Keratinocyte (primary cell): ENCODE measurements around the gene AIFM2. TPM values are rescaled to one million over a fixed set of nuclear protein-coding genes. Genes with fewer than 3 reads are reported as not detected.

Experiments used
- DNase-seq: peaks from one replicate; pipeline ENCODE4 v3.0.0-alpha.2; 2011; ENCODE audit warnings: low read depth, missing footprints, low spot score
- FAIRE-seq: peaks from 2 replicates; lab custom pipeline; 2011; peaks lifted over from hg19 to GRCh38; lab: Jason Lieb, UNC
- H2AFZ ChIP-seq: 2 replicates; pipeline ENCODE4 v1.6.0; 2012; ENCODE audit warnings: low read length, control low read depth, inconsistent platforms; ENCODE audit not compliant: control insufficient read depth
- H3K27ac ChIP-seq: 2 replicates; pipeline ENCODE4 v1.5.1; 2011; ENCODE audit warnings: low read length; ENCODE audit not compliant: control insufficient read depth, insufficient read depth
- H3K27me3 ChIP-seq: 3 replicates; pipeline ENCODE4 v1.6.0; 2011; ENCODE audit warnings: low read length; ENCODE audit not compliant: control insufficient read depth, insufficient read depth; ENCODE audit errors: extremely low read depth
- H3K36me3 ChIP-seq, 2 experiments: 2 replicates in 1 of 2; 3 replicates in 1 of 2; pipeline ENCODE4 v1.5.1; 2011; ENCODE audit warnings: low read length in 2 of 2, mild to moderate bottlenecking in 1 of 2; ENCODE audit not compliant: control insufficient read depth in 2 of 2, insufficient read depth in 2 of 2; ENCODE audit errors: extremely low read depth in 1 of 2
- H3K4me1 ChIP-seq: 3 replicates; pipeline ENCODE4 v1.5.1; 2011; ENCODE audit warnings: low read length; ENCODE audit not compliant: control insufficient read depth, insufficient read depth; ENCODE audit errors: extremely low read depth
- H3K4me2 ChIP-seq: 3 replicates; pipeline ENCODE4 v1.6.0; 2011; ENCODE audit warnings: low read depth, low read length; ENCODE audit not compliant: control insufficient read depth, insufficient read depth; ENCODE audit errors: extremely low read depth
- H3K4me3 ChIP-seq, 3 experiments: fragments of 200-600 bp in 1 of 3; sonication (generic) in 1 of 3; 2 replicates in 2 of 3; 3 replicates in 1 of 3; pipeline ENCODE4 v1.5.1; 2011 to 2016; ENCODE audit warnings: low read length in 3 of 3, mild to moderate bottlenecking in 3 of 3, control low read depth in 2 of 3, inconsistent platforms in 1 of 3, low read depth in 1 of 3, mixed read lengths in 1 of 3, mixed run types in 1 of 3, moderate library complexity in 1 of 3; ENCODE audit not compliant: control insufficient read depth in 2 of 3, insufficient read depth in 2 of 3; ENCODE audit errors: extremely low read depth in 1 of 3
- H3K79me2 ChIP-seq: 2 replicates; pipeline ENCODE4 v1.6.0; 2012; ENCODE audit warnings: low read length; ENCODE audit not compliant: control insufficient read depth, insufficient read depth
- H3K9ac ChIP-seq: 3 replicates; pipeline ENCODE4 v1.6.0; 2011; ENCODE audit warnings: low read length; ENCODE audit not compliant: control insufficient read depth, insufficient read depth; ENCODE audit errors: extremely low read depth
- H3K9me1 ChIP-seq: 3 replicates; pipeline ENCODE4 v1.6.0; 2011; ENCODE audit warnings: low read length; ENCODE audit not compliant: control insufficient read depth, insufficient read depth; ENCODE audit errors: extremely low read depth
- H3K9me3 ChIP-seq: 2 replicates; pipeline ENCODE4 v1.5.1; 2012; ENCODE audit warnings: low read depth, low read length; ENCODE audit not compliant: control insufficient read depth
- H4K20me1 ChIP-seq: 3 replicates; pipeline ENCODE4 v1.6.0; 2011; ENCODE audit warnings: low read length; ENCODE audit not compliant: control insufficient read depth, insufficient read depth; ENCODE audit errors: extremely low read depth
- EZH2 ChIP-seq: IDR thresholded peaks from one replicate; pipeline ENCODE4 v1.6.1; 2012; ENCODE audit warnings: inconsistent platforms, mild to moderate bottlenecking, low read length, moderate library complexity
- dilution Hi-C: fragments of 300-500 bp; cut with MboI; formaldehyde crosslinking; loops from one replicate; pipeline ENCODE4 v1.7.0; 2020; ENCODE audit warnings: low sequenced_read_pairs; ENCODE audit not compliant: extremely low pct_ligation_motif_present
- polyA plus RNA-seq, 5 experiments: library from polyadenylated mRNA; depleted of rRNA in 3 of 5; stranded (reverse) in 3 of 5; stranded (forward) in 1 of 5; unstranded in 1 of 5; fragments of >200 nt; gene quantifications; 1 replicate in 1 of 5; 2 replicates in 3 of 5; 3 replicates in 1 of 5; pipeline versions ENCODE4 v1.2.1 to v1.2.3, GENCODE V29; 2011 to 2012; ENCODE audit warnings: missing spikeins in 2 of 5, low read depth in 1 of 5, low replicate concordance in 1 of 5
- TF ChIP-seq, protein P1 (sequence below), 3 experiments: IDR thresholded peaks in 1 of 3; conservative IDR thresholded peaks in 1 of 3; optimal IDR thresholded peaks in 1 of 3; 2 replicates in 2 of 3; 3 replicates in 1 of 3; pipeline versions ENCODE3 to v1.5.1; 2011; ENCODE audit warnings: low read length in 3 of 3, mild to moderate bottlenecking in 3 of 3, moderate library complexity in 2 of 3, control low read depth in 1 of 3, inconsistent platforms in 1 of 3; ENCODE audit not compliant: insufficient read depth in 2 of 3; ENCODE audit errors: extremely low read depth in 1 of 3

The AIFM2 gene
- polyA plus RNA-seq, 1 donor (not counting 4 experiments of a cell fraction or from before 2014, with no cell fraction given): 1.8 TPM

DNA sequence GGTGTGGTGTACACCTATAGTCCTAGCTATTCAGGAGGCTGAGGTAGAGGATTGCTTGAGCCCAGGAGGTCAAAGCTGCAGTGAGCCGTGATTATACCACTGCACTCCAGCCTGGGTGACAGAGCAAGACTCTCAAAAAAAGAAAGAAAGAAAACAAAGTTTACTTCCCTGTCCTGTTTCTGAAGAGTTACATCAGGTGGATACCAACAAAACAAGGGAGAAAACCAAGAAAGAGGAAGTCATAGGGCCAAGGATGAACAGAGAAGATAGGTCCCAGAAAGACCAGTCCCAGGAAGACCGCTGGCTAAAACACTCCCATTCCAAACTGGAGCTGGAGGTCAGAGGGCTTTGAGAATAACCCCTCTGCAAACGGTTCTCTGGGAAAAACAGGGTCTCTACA is 66.4 kb downstream of the AIFM2 start:
- Histone ChIP-seq H3K4me3 (no peak overlapping the region), H3K9me1 (no peaks in the 10 kb centered on the region), H3K9ac (no peak overlapping the region), H3K9me3 (no peaks in the 10 kb centered on the region), H3K27ac (no peak overlapping the region), H3K27me3 (no peaks in the 10 kb centered on the region), H3K4me2 (no peak overlapping the region), H3K79me2 (no peaks in the 10 kb centered on the region), H4K20me1 (no peaks in the 10 kb centered on the region), H2AFZ (no peak overlapping the region), H3K36me3 (no peaks in the 10 kb centered on the region), H3K4me1 (no peaks in the 10 kb centered on the region)
- TF ChIP-seq, protein P1, sequence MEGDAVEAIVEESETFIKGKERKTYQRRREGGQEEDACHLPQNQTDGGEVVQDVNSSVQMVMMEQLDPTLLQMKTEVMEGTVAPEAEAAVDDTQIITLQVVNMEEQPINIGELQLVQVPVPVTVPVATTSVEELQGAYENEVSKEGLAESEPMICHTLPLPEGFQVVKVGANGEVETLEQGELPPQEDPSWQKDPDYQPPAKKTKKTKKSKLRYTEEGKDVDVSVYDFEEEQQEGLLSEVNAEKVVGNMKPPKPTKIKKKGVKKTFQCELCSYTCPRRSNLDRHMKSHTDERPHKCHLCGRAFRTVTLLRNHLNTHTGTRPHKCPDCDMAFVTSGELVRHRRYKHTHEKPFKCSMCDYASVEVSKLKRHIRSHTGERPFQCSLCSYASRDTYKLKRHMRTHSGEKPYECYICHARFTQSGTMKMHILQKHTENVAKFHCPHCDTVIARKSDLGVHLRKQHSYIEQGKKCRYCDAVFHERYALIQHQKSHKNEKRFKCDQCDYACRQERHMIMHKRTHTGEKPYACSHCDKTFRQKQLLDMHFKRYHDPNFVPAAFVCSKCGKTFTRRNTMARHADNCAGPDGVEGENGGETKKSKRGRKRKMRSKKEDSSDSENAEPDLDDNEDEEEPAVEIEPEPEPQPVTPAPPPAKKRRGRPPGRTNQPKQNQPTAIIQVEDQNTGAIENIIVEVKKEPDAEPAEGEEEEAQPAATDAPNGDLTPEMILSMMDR (optimal IDR thresholded peaks at IDR 0.05 in 1 of 3, IDR thresholded peaks at IDR 0.05 in 1 of 3, conservative IDR thresholded peaks at IDR 0.05 in 1 of 3; ENCODE audit: extremely low read depth in 1 of 3, insufficient read depth in 2 of 3, low read length in 3 of 3): no peak
- TF ChIP-seq EZH2: no peak
- no peak for FAIRE-seq
- dilution Hi-C loops: no loop called here
- no peak for DNase-seq

- no peak for FAIRE-seq
- Histone ChIP-seq H3K4me2 (no peak overlapping the region), H3K27me3 (no peaks in the 10 kb centered on the region), H4K20me1 (no peaks in the 10 kb centered on the region), H3K4me1 (no peaks in the 10 kb centered on the region), H3K27ac (no peak overlapping the region), H3K4me3 (no peak overlapping the region), H3K36me3 (no peaks in the 10 kb centered on the region), H3K9ac (no peak overlapping the region), H3K9me1 (no peaks in the 10 kb centered on the region), H3K79me2 (no peaks in the 10 kb centered on the region), H3K9me3 (no peaks in the 10 kb centered on the region), H2AFZ (no peak overlapping the region)
- DNase-seq: no peak
- dilution Hi-C loops: no loop called here
- TF ChIP-seq, protein P1 (optimal IDR thresholded peaks at IDR 0.05 in 1 of 3, IDR thresholded peaks at IDR 0.05 in 1 of 3, conservative IDR thresholded peaks at IDR 0.05 in 1 of 3; ENCODE audit: extremely low read depth in 1 of 3, insufficient read depth in 2 of 3, low read length in 3 of 3): no peak
- no peak for TF ChIP-seq EZH2
These were observed 68.1 kb downstream of the AIFM2 start for GRCh38 chr10:70064486-70064885.
